K562 (cell line): Measurements from ENCODE around the gene TAF10. TPM values are rescaled to one million over a fixed set of nuclear protein-coding genes. Genes with fewer than 3 reads are reported as not detected.

Experiments used
- DACH1 ChIP-seq: fragments of 450-650 bp; IDR thresholded peaks from 2 replicates; pipeline ENCODE4 v1.6.1; 2018; ENCODE audit not compliant: partially characterized antibody
- ESRRA ChIP-seq: fragments of 450-650 bp; IDR thresholded peaks from 2 replicates; pipeline ENCODE4 v1.6.1; 2014; ENCODE audit warnings: low read depth, mild to moderate bottlenecking, moderate library complexity, borderline replicate concordance
- MIER1 ChIP-seq: fragments of 450-650 bp; IDR thresholded peaks from 2 replicates; pipeline ENCODE4 v1.6.1; 2016; ENCODE audit warnings: antibody characterized with exemption, mild to moderate bottlenecking, low read depth
- RCOR1 ChIP-seq, 2 experiments: IDR thresholded peaks; 2 replicates each; pipeline ENCODE4 v1.6.1; 2012; ENCODE audit warnings: low read depth in 2 of 2, low read length in 2 of 2, borderline replicate concordance in 1 of 2, improper control_type of control experiment in 1 of 2
- SAFB ChIP-seq: fragments of 200-400 bp; formaldehyde crosslinking; IDR thresholded peaks from 2 replicates; pipeline ENCODE4 v1.6.1; 2017; ENCODE audit warnings: low read depth, low read length, borderline replicate concordance
- SIRT6 ChIP-seq: IDR thresholded peaks from one replicate; pipeline ENCODE4 v1.6.1; 2012; ENCODE audit warnings: low read depth, mild to moderate bottlenecking, control low read depth, inconsistent platforms, low read length, moderate library complexity
- SPI1 ChIP-seq: IDR thresholded peaks from 2 replicates; pipeline ENCODE4 v1.6.1; 2011; ENCODE audit warnings: low read depth, low read length, control low read depth, borderline replicate concordance
- SRSF7 ChIP-seq: fragments of 200-400 bp; formaldehyde crosslinking; optimal IDR thresholded peaks from 2 replicates; pipeline ENCODE3; 2017; ENCODE audit warnings: mild to moderate bottlenecking, low read depth, low read length
- SUPT5H ChIP-seq: fragments of 450-650 bp; IDR thresholded peaks from 2 replicates; pipeline ENCODE4 v1.6.1; 2016
- ZEB2 ChIP-seq: fragments of 450-650 bp; IDR thresholded peaks from 2 replicates; pipeline ENCODE4 v1.6.1; 2016
- ZNF12 ChIP-seq: sonication (generic); formaldehyde crosslinking; IDR thresholded peaks from 2 replicates; pipeline ENCODE4 v1.4.0; 2020; ENCODE audit warnings: mild to moderate bottlenecking, missing genetic modification reagents
- ZNF175 ChIP-seq: fragments of 200-800 bp; sonication (Bioruptor generic); IDR thresholded peaks from 2 replicates; pipeline ENCODE4 v1.6.1; 2016; ENCODE audit warnings: low read depth, mild to moderate bottlenecking, missing genetic modification characterization, missing compliant biosample characterization
- ZNF354B ChIP-seq: fragments of 250-450 bp; sonication (Bioruptor Pico); IDR thresholded peaks from 2 replicates; pipeline ENCODE4 v1.4.0; 2020
- ZNF445 ChIP-seq: fragments of 250-450 bp; sonication (Bioruptor Pico); IDR thresholded peaks from 2 replicates; pipeline ENCODE4 v1.4.0; 2020; ENCODE audit warnings: low read depth, mild to moderate bottlenecking, moderate library complexity
- ZNF668 ChIP-seq: fragments of 250-450 bp; sonication (Bioruptor Pico); IDR thresholded peaks from 2 replicates; pipeline ENCODE4 v1.8.0; 2022; ENCODE audit warnings: mild to moderate bottlenecking, inconsistent platforms
- ZNF785 ChIP-seq: fragments of 250-450 bp; sonication (Bioruptor Pico); IDR thresholded peaks from 2 replicates; pipeline ENCODE4 v1.4.0; 2020; ENCODE audit warnings: mild to moderate bottlenecking
- polyA plus RNA-seq, 8 experiments: library from polyadenylated mRNA; depleted of rRNA in 4 of 8; stranded (reverse) in 5 of 8; unstranded in 3 of 8; fragments of >200 nt; fragmentation: Nextera tagmentation in 2 of 8; fragmentation: Illumina TruSeq in 1 of 8; extraction: Ambion mirVana in 2 of 8; extraction: Trizol in 1 of 8; gene quantifications; 2 replicates each; pipeline versions ENCODE4 v1.2.1 to v1.2.3, GENCODE V29; 2011 to 2014; ENCODE audit warnings: inconsistent platforms in 1 of 8, missing spikeins in 1 of 8
- total RNA-seq, 7 experiments: library from RNA; depleted of rRNA in 6 of 7; stranded (reverse); fragments of >200 nt in 6 of 7; fragmentation: Illumina TruSeq in 2 of 7; extraction: Trizol in 2 of 7; gene quantifications; 2 replicates each; pipeline versions ENCODE4 v1.2.1 to v1.2.3, GENCODE V29; 2011 to 2021; ENCODE audit warnings: low replicate concordance in 1 of 7
- TF ChIP-seq, protein P1 (sequence below): fragments of 450-650 bp; conservative IDR thresholded peaks from 2 replicates; pipeline ENCODE4 v1.6.1; 2016; ENCODE audit warnings: missing genetic modification characterization, low read depth, mild to moderate bottlenecking, missing compliant biosample characterization, moderate library complexity
- TF ChIP-seq, protein P2 (sequence below): fragments of 450-650 bp; IDR thresholded peaks from 2 replicates; pipeline ENCODE4 v1.6.1; 2017; ENCODE audit warnings: antibody characterized with exemption
- TF ChIP-seq, protein P3 (sequence below): fragments of 200-800 bp; sonication (Bioruptor generic); IDR thresholded peaks from 2 replicates; pipeline ENCODE4 v1.6.1; 2017; ENCODE audit warnings: missing genetic modification characterization, missing compliant biosample characterization
- TF ChIP-seq, protein P4 (sequence below): fragments of 250-450 bp; sonication (Bioruptor Pico); IDR thresholded peaks from 2 replicates; pipeline ENCODE4 v1.4.0; 2020
- TF ChIP-seq, protein P5 (sequence below): sonication (generic); formaldehyde crosslinking; IDR thresholded peaks from 2 replicates; pipeline ENCODE4 v1.9.0; 2022; ENCODE audit warnings: mild to moderate bottlenecking, missing genetic modification reagents

The TAF10 gene
- total and polyA plus RNA-seq, 9 of the 15 experiments (the other 6 are each of a cell fraction or from before 2014, with no cell fraction given) = 19.5 to 197 (median 121) TPM

DNA sequence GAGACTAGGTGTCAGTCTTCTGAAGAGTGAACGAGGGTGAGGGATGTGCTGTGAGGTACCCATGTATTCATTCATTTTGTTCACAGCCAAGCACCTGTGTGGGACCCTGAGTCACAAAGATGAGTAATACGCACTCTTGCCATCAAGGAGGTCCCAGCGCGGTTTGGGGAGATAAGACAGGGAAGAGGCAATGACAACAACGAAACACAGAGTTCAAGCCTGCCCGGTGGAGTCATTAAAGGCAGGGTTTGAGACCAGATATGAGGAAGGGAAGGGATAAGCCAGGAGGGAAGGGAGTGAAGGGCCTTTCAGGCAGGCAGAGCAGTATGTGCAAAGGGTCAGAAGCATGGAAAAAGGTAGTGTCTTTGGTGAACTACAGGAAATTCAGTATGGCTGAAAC lies 39.0 kb upstream of the TAF10 start (continued):
- TF ChIP-seq, protein P1, sequence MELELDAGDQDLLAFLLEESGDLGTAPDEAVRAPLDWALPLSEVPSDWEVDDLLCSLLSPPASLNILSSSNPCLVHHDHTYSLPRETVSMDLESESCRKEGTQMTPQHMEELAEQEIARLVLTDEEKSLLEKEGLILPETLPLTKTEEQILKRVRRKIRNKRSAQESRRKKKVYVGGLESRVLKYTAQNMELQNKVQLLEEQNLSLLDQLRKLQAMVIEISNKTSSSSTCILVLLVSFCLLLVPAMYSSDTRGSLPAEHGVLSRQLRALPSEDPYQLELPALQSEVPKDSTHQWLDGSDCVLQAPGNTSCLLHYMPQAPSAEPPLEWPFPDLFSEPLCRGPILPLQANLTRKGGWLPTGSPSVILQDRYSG = no peak
- TF ChIP-seq SAFB (no peak), RCOR1 (IDR thresholded peaks at IDR 0.05; ENCODE audit: borderline replicate concordance in 1 of 2, low read depth in 2 of 2, low read length in 2 of 2) (peak in 1 of 2 experiments; percentile 85; a peak in 2 of 4 replicates), ESRRA (no peak), MIER1 (no peak), ZNF12 (CRISPR knock-in tag) (no peak), ZNF668 (CRISPR knock-in tag) (no peak), ZNF354B (CRISPR knock-in tag) (no peak), DACH1 (no peak), ZNF445 (no peak), SPI1 (peak; percentile 40; the same call in 1 of the 2 replicates), ZNF785 (CRISPR knock-in tag) (no peak), SRSF7 (no peak), ZEB2 (peak; percentile 95), SIRT6 (no peak), ZNF175 (no peak), SUPT5H (no peak)
- TF ChIP-seq, protein P2, sequence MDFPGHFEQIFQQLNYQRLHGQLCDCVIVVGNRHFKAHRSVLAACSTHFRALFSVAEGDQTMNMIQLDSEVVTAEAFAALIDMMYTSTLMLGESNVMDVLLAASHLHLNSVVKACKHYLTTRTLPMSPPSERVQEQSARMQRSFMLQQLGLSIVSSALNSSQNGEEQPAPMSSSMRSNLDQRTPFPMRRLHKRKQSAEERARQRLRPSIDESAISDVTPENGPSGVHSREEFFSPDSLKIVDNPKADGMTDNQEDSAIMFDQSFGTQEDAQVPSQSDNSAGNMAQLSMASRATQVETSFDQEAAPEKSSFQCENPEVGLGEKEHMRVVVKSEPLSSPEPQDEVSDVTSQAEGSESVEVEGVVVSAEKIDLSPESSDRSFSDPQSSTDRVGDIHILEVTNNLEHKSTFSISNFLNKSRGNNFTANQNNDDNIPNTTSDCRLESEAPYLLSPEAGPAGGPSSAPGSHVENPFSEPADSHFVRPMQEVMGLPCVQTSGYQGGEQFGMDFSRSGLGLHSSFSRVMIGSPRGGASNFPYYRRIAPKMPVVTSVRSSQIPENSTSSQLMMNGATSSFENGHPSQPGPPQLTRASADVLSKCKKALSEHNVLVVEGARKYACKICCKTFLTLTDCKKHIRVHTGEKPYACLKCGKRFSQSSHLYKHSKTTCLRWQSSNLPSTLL = no peak
- TF ChIP-seq, protein P3, sequence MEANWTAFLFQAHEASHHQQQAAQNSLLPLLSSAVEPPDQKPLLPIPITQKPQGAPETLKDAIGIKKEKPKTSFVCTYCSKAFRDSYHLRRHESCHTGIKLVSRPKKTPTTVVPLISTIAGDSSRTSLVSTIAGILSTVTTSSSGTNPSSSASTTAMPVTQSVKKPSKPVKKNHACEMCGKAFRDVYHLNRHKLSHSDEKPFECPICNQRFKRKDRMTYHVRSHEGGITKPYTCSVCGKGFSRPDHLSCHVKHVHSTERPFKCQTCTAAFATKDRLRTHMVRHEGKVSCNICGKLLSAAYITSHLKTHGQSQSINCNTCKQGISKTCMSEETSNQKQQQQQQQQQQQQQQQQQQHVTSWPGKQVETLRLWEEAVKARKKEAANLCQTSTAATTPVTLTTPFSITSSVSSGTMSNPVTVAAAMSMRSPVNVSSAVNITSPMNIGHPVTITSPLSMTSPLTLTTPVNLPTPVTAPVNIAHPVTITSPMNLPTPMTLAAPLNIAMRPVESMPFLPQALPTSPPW (CRISPR knock-in tag) = no peak
- TF ChIP-seq, protein P4, sequence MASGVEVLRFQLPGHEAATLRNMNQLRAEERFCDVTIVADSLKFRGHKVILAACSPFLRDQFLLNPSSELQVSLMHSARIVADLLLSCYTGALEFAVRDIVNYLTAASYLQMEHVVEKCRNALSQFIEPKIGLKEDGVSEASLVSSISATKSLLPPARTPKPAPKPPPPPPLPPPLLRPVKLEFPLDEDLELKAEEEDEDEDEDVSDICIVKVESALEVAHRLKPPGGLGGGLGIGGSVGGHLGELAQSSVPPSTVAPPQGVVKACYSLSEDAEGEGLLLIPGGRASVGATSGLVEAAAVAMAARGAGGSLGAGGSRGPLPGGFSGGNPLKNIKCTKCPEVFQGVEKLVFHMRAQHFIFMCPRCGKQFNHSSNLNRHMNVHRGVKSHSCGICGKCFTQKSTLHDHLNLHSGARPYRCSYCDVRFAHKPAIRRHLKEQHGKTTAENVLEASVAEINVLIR (CRISPR knock-in tag) = no peak
- TF ChIP-seq, protein P5, sequence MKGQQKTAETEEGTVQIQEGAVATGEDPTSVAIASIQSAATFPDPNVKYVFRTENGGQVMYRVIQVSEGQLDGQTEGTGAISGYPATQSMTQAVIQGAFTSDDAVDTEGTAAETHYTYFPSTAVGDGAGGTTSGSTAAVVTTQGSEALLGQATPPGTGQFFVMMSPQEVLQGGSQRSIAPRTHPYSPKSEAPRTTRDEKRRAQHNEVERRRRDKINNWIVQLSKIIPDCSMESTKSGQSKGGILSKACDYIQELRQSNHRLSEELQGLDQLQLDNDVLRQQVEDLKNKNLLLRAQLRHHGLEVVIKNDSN (CRISPR knock-in tag) = no peak
